ENCODE results near the gene CLEC9A. TPM values are rescaled to one million over a fixed set of nuclear protein-coding genes. Genes with fewer than 3 reads are reported as not detected.

Gene CLEC9A
- total and polyA plus RNA-seq, 2 experiments from 2014 or later = not detected

GRCh38 chr12:10067942-10068341 lies 37.5 kb downstream of the CLEC9A start:
- Histone ChIP-seq H3K4me2 (no peak overlapping the region), H3K79me2 (replicated peaks; ENCODE audit: insufficient read depth) (no peaks in the 10 kb centered on the region), H3F3A (replicated peaks; ENCODE audit: low read depth) (no peaks in the 10 kb centered on the region), H4K20me1 (replicated peaks; ENCODE audit: insufficient read depth) (no peaks in the 10 kb centered on the region), H3K9me2 (ENCODE audit: insufficient read depth) (no peaks in the 10 kb centered on the region), H3K36me3 (ENCODE audit: insufficient read depth) (no peaks in the 10 kb centered on the region), H3K27ac (ENCODE audit: low read depth) (no peak overlapping the region), H3K27me3 (ENCODE audit: insufficient read depth) (no peaks in the 10 kb centered on the region), H3K4me1 (ENCODE audit: insufficient read depth) (0 out of 2 replicates have a peak, but pooled peaks cover 8% of the 10 kb centered on the region), H2AFZ (peak overlapping the region; percentile 50; the same call in 1 of the 2 replicates), H3K4me3 (no peak overlapping the region)
- Mint-ChIP-seq H3K27me3 (ENCODE audit: insufficient read depth, low read depth, poor library complexity) (peaks cover 2% of the 10 kb centered on the region), H3K4me1 (peaks cover 11% of the 10 kb centered on the region), H3K9me3 (no peaks in the 10 kb centered on the region), H3K27ac (no peak overlapping the region), H3K4me3 (no peak overlapping the region), H3K36me3 (ENCODE audit: low read depth) (no peaks in the 10 kb centered on the region)
- ATAC-seq = no peak
- no peak for DNase-seq (ENCODE audit: low spot score)
- TF ChIP-seq ZNF331 (CRISPR knock-in tag; IDR thresholded peaks at IDR 0.05; ENCODE audit: low read depth) (no peak), REST (IDR thresholded peaks at IDR 0.05; ENCODE audit: unreplicated experiment) (no peak), POLR2AphosphoS5 (IDR thresholded peaks at IDR 0.05; ENCODE audit: low read depth) (no peak), EZH2 (IDR thresholded peaks at IDR 0.05; ENCODE audit: low read depth, unreplicated experiment) (no peak), STAT1 (IDR thresholded peaks at IDR 0.05; ENCODE audit: unreplicated experiment) (no peak), CTCF (conservative IDR thresholded peaks at IDR 0.05; ENCODE audit: low read depth in 2 of 2) (no peak), ETS1 (IDR thresholded peaks at IDR 0.05) (no peak), NANOG (IDR thresholded peaks at IDR 0.05; ENCODE audit: borderline replicate concordance) (no peak), ZNF462 (CRISPR knock-in tag; IDR thresholded peaks at IDR 0.05) (no peak), CREB1 (CRISPR knock-in tag; IDR thresholded peaks at IDR 0.05; ENCODE audit: low read depth) (no peak), ZNF114 (CRISPR knock-in tag; IDR thresholded peaks at IDR 0.05) (no peak)
